Astrocyte (in vitro differentiated cells and primary cell): ENCODE results near the gene SPIRE1.

Experiments
- CTCF ChIP-seq: IDR thresholded peaks from 2 replicates; pipeline ENCODE4 v1.5.1; 2011; ENCODE audit warnings: low read depth, mild to moderate bottlenecking, inconsistent platforms, low read length, moderate library complexity; ENCODE audit not compliant: insufficient read depth
- EZH2 ChIP-seq: IDR thresholded peaks from 2 replicates; pipeline ENCODE4 v1.6.1; 2012; ENCODE audit warnings: mild to moderate bottlenecking, low read length, inconsistent platforms; ENCODE audit not compliant: insufficient read depth

GRCh38 chr18:12426924-12427323 is 231.0 kb downstream of the SPIRE1 start:
- TF ChIP-seq CTCF = no peak
- TF ChIP-seq EZH2 = no peak
